ENCODE measurements around the gene ALDH1A2.
"Not testable (repeated sequence)": the region's sequence is repeated elsewhere in the genome, so short reads cannot be mapped to it uniquely, and the experiment has no call there.

Gene ALDH1A2

DNA sequence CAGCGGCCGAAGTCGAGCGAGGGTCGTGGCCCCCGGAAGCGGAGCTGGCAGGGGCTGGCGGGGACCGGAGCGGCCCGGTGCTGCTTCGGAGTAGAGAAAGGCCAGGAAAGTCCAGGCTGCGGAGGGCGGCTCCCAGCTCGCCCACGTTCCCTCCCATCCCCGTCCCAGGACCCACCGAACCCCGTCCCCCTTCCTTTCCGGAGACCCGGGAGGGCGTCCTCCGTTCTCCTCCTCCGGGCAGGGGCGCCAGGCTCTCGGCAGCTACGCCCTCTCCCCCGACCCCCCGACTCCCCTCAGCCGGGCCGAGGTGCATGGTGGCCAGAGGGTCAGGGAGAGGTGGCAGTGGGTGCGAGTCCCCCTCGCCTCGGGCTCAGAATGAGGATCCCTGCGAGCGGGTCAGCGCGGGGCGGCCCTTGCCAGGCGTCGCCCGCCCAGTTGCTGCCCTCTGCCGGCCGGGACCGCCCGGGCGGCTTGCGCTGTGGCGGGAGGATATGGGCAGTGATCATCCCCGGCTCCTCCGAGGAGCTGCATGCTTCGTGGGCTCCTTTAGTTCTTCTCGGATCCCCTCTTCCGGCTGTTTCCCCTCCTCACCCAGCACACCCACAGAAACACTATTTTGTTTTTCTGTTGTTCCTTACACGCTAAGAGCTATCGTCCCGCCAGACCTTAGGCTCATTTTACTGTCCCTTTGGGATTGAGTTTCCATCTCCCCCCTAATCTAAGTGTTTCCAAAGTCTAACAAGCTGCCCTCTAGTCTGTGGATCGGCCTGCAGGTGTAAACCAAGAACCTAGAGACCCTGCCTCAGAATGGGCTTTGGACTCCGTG, 744 bp upstream of the ALDH1A2 start:
- no peak for DNase-seq

DNA sequence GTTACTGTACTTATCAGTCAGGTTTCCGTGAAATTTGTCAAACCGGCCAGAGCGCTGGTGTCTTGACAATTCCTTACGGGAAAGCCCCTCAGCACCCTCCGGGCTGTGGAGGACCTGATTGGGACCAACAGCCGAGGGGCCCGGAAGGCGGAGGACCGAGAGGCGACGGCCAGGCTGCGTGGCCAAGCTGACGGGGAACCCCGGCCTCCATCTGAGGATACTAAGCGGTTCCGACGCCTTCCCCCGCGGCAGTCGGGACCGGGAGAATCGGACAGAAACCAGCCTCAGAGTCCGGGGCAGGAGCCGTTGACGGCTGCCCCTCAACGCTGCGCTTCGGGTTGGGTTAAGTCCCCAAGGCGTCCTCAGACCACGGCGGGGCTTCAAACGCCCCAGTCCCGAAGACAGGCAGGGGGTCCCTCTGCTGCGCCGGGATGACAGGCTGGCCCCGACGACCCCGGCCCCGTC, 499 bp downstream of the ALDH1A2 start:
- DNase-seq: no peak

DNA sequence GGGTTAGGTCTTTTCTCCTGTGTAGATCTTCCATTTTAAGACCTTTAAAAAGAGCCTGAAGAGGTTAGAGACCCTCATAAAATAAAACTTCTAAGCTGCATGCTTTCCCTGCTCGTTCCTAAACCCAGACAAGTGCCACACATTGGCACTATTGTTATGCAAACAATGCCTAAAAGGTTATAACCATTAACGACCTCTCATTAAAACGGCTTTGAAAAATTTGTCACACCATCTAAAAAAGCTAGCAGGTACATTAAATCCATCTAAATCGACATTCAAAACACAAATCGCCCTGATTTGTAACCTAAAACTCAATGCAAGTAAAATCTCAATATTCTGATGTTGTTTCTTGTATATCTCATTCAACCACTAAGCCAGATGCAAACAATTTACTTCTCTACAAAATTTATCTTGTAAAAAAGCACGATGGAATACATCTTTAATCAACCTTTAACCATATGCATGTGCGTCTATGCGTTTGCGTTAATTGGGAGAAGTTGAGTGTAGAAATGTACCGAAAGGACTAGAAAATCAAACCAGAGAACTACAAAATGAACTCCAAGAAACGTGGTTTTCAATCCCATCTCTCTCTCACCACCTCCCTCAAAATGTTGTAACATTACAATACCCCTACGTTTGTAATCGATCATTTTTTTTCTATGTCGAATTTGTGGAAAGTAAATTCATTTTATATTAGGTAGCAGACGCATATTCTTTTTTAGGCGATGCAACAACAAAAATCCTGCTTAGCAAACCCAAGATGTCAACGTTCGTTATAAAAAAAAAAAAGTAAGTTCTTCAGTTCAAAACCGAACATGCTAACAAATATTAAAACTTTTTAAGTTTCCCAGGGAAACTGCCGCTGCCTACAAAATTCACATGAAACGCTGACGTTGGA, 1.2 kb downstream of the ALDH1A2 start:
- DNase-seq: no peak

DNA sequence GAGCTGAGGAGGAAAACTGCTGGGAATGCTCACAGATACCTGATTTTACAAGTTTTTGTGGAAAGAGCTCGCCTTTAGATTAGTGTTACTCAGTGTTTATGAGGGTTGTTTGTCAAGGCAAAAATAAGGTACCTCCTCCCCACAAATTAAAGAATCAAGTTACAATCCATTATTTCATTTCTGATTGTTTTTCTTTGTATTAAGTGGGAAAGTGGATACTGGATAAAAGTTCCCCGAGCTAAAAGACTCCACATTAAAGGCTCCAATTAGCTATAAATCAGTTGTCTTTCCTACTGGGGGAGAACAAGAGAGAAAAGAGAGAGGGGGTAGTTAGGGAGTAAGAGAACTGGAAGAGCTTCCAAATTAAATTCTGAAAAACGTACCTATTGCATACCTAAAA, 1.9 kb downstream of the ALDH1A2 start:
- no peak for DNase-seq

DNA sequence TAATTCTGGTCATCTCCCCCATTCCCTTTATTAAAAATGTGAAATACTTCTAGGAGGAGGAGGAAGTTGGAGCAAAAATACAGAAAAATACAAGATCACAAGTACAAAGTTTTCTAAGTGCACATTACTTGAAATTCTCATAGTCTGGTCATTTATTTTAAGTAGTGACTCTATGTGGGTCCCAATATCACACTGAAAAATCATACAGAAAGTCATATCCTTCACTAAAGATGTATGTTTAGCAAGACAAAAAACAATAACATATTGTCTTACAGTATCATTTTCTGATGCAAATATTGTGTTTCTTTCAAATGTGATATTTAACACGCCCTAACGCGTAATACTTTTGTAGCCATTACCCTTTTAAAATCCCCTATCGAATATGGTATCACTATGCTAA, 2.5 kb downstream of the ALDH1A2 start:
- no peak for DNase-seq

DNA sequence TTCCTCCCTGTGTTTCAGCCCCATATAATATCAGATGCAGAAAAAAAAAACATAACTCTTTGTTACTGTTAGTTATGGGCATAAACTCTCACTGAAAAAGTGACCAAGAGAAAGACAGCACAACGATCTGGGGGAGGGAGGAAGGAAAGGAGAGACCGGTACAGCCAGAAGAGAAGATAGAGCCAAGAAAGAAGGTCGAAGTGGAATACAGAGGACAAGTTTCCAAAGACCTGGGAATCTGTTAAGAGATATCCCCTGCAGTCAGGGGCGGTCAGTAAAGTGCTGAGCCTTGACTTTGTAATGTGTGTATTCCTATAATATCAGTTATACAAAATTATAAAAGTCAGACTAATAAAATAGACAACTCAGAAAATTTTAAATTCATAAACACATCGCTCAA, 3.3 kb downstream of the ALDH1A2 start:
- no peak for DNase-seq

DNA sequence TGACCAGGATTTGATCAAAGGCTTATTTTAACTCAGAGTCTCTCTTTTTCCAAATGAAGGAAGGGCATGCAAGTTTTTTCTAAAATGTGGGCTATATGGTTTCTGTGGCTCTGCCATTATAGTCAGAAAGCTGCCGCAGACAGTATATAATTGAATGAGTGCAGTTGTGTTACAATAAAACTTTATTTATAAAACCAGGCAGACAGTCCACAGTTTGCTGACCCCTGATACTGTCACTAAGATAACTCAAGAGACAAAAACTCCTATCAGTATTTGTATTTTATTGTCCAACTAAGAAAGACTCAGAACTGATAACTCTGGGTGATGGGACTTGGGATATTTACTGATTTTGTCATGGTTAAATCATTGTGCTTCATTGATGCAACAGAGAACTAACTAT, 4.9 kb downstream of the ALDH1A2 start:
- DNase-seq: no peak

DNA sequence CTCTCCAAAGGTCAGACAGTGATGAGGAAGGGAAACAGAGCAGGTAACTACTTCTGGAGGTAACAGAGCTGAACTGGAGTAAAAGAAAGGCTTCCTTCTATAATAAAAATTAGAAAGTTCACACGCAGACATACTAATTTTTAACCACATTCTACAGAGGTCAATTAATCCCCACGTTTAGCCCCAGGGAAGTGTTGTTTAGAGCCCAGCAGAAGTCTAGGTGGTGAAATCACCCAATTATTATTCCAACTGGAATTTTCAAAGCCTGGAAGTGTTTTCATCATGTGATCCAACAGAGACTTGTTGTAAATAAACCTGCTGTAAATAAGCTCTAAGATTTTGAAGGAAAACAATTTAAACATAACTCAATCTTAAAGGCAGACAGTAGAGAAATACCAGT, 6.8 kb downstream of the ALDH1A2 start:
- no peak for DNase-seq

DNA sequence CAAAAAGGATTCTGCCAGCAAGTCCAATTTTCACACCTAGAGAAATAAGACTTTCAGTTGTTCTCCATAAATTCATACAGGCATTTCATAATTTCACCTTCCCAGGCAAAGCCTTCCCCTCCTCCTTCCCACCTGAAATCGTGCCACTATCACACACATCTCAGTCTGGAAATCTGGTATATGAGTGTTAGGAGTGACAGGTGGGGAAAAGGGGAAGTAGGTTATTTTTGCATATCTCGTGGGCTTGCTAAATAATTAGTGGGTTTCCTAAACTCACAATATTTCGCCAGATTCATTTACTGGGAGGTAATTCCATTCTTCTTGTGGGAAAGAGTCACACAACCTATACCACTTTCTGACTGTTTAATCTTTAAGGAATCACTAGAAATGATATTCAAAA, 7.4 kb downstream of the ALDH1A2 start:
- no peak for DNase-seq

DNA sequence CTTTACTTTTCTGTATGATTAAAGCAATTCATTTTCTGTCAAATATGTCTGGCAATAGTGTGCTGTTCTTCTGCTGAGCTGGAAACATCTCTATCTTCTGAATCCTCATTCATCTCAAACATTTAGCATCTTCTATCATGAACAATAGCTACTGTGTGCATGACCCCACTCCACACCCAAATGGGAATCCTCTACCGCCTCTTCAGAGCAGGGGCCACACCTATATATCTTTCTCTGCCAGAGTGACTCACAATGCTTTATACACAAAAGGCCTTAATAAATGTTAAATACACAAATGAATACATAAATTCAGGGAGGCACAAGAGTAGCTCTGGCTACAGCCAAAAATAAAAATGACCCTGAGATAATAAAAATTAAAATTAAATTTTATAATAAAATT, 8.0 kb downstream of the ALDH1A2 start:
- DNase-seq: no peak

DNA sequence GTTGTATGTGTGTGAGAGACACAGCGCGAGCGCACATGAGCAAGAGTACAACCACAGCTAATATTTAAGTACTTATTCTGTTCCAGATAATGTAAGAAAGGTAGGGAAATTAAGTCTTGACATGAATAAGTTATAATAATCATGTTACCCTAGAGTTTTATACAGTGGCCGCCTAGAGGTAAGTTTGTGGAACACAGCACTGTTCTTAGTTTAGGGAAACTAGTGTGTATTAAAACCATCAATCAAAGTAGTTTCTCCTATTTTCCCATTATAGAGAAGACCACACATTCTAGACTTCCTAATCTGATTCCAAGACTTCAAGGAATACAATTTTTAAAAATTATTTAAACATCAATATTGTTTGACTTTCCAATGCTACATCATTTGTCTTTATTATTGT, 9.5 kb downstream of the ALDH1A2 start:
- no peak for DNase-seq

DNA sequence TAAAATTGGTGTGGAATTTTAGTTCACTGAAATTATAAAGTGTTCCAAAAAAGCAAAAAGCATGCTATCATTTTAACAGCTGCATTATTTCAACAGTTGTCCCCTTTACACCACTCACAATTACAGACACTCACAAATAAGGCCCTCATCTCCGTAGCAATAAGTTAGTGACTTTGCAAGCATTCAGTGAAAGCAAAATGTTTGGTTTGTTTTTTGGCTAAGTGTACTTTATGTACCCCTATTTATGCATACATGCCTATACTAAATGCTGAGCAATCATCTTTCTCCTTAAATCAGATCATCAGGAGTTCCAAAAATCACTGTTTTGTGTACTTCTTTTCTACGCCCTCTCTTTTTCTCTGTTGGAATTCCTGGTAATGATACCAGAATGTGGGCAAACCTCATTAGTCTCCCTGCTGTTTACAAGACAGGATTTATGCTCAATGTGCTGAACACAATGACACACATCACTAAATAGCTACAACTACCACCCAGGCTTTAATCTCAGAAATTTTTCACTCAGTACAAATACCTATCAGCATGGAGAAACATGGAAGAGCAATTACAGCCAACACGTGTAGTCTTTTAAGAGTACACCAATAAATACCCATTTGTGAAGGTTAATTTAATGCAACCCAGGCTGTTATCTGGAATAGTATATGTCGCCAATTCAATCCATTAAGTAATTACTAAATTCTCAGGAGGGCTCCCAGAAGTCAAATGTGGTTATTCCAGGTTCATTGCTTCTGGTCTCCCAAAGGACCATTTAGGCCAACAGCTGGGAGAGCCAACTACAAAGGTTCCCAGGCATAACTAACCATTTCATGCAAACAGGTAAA, 12.0 kb downstream of the ALDH1A2 start:
- DNase-seq: no peak

DNA sequence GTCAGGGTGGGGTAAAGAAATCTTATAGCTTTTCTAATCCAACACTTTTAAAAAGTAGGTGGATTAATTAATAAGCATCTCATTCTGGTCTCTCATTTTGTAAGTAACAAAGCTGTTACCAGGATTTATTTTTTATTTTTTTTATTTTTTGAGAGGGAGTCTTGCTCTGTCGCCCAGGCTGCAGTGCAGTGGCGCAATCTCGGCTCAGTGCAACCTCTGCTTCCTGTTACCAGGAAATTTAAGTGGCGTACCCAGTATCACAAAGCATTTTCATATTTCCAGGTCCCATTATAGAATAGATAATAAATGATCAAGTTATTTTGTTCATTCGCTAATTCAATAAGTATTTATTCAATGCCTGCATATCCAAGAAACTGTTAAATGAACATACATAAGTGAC, 13.2 kb downstream of the ALDH1A2 start:
- no peak for DNase-seq

DNA sequence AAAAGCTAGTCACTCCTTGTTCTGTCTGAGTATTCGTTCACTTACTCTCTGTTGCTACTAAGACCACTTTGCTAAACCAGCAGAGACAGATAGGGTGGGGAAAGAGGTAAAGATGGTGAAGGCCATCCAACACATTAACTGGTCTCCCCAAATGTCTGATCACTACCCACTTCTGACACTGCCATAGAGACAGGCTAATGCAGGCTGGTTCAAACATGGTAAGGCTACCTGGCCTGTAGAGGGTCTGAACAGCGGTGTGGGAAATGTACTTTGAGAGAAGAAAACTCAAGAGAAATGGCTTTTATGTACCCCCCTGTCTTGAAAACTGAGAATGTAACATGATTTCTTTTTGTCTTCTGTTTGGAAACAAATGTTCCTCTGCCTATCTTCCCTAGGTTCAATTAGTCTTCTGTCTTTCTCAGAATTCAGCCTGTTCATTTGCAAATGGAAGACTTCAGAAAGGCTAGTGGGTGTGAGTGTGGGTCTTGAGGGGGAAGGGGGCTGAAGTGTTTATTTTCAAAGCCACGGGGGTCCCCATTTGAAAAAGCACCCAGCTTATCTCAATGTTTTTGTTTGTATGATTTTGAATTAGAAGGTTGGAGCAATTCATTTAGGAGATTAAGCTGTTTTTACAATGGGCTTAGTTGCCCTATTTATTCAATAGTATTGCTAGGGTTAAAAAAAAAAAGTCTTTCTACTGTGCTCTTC, 15.8 kb downstream of the ALDH1A2 start:
- DNase-seq: no peak

DNA sequence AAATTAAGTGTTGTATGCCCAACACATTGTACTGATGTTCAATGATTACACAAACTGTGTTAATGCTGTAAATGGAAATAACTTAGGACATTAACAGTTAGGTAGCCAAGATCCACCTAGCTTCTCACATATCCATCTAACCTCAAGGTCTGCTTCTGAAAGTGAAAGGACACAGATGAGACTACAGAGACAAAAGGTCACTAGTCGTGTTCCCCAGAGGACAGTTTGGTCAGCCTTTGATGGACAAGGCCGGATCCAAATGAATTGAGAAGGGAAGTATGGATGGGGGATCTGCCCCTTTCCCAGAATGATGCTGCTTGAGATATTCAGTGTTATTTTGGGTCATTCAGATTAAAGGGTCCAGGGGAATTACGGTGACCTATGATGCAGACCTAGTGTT, 17.2 kb downstream of the ALDH1A2 start:
- no peak for DNase-seq

DNA sequence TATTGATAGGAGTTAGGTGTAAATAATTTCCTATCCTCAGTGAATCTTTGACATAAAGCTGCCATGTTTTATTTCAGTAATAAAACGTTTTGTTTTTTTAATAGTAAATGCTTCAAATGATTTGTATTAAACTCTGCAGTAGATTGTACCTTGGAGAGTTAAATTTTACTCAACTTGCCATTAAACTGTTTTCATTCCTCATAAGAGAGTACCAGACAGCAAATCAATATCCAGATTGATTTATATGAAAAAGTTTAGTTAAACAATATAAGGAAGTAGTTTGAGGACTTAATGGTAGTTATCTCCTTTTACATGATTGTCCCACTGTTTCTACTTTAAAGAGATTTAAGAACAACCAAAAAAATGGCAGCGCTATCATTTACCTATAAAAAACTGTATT, 18.4 kb downstream of the ALDH1A2 start:
- DNase-seq: no peak

DNA sequence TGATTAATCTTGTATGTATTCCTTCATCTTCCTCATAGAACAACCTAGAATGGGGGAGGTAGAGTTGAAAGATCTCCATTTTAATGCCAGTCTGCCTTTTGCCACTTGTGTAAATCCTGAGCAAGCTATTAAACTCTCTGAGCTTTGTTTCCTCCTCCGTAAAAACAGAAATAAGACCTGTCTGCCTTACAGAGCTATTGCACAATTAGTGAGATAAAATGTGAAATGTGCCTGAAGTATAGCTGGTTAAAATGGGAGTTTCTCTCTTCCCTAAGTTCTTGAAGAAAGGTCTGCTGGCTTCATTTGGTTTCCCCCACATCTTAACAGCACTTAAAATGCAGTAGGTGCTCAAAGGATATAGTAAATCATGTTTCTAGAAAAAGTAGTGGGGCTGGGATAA, 19.0 kb downstream of the ALDH1A2 start:
- DNase-seq: no peak

DNA sequence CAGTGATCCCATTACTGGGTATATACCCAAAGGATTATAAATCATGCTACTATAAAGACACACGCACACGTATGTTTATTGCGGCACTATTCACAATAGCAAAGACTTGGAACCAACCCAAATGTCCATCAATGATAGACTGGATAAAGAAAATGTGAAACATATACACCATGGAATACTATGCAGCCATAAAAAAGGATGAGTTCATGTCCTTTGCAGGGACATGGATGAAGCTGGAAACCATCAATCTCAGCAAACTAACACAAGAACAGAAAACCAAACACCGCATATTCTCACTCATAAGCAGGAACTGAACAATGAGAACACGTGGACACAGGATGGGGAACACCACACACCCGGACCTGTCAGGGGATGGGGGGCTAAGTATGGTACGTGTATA, 20.1 kb downstream of the ALDH1A2 start:
- not testable (repeated sequence) for DNase-seq

DNA sequence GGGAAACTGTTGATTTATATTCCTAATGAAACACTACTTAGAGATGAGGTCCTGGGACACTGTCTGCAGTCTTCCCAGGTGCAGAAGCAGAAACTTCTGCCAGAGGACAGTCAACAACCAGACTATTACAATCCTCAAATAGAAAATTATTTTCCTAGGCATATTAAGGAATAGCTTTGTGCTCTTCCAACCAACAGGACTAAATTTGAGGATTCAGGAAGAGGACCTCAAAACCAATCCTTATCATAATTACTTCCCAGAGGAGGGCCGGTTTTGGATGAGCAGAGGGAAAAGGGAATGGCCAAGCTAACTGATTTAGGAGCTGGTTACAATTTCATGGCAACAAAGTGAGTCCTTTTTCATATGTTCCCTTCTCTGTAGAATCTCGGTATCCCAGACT, 21.0 kb downstream of the ALDH1A2 start:
- DNase-seq: no peak

DNA sequence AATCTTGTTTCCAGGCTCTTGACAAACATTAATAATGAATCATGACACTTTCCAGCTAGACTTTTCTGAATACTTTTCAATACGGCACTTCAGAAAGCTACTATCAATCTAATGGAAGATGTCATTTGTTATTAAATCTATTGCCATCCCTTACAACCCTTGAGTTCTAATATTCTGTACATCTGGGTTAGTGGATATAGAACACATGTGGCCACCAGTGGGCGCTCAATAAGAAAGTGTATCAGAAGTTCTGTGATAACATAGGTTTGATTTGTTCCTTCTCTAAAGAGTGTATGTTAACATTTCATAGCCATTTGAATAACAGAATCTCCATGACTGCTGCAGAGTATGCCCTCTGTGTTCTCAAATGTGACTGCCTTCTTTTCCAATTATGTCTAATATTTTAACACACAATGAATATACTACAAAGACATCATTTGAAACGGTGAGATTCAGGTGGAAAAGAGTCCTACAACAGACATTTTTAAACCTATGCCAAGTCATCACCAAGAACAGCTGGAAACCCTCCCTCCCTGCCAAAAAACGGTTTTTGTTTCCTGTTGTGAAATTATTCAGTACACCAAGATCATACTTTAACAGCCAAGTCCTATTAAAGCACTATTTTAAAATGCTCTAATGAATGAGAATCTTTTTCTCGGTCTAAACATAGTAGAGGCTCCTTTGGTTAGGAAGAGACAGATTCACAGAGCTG, 22.2 kb downstream of the ALDH1A2 start:
- DNase-seq: peak; percentile 28

DNA sequence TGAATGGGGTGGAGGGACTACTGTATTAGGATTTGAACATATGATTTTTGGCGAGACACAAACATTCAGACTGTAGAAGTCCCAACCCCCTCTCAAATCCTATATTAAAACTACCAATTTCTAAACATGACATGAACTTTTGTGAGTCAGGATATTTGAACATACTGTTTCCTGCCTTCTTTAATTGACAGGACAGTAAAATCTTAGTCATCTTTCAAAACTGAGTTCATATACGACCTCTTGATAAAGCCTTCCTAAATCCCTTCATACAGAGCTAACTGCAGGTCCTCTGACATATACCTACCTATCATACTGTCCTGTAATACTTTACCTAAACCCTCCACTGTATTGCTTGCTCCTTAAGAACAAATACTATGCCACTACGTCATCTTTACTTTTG, 23.5 kb downstream of the ALDH1A2 start:
- DNase-seq: no peak

DNA sequence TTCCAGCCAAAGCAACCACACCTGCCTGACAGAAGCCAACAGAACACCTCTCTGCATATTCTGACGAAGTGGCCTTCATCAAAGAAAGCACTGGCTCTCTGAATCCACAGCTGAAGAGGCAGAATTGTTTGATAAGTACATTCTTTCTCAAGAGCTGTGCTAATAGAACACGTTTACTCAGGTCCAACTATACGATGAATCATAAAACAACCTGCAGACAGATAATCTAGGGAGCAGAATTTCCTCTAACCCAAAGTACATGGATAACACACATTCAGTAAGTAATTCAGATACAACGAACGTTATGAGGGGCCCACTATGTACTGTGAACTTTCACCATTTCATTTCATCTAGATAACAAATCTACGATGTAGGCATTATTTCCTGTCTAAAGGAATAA, 25.4 kb downstream of the ALDH1A2 start:
- DNase-seq: no peak
